IMR-90 (cell line): ENCODE results near the gene PARVG. TPM values are rescaled to one million over a fixed set of nuclear protein-coding genes. Genes with fewer than 3 reads are reported as not detected.

Experiments used
- ATAC-seq: fragments of 200-7000 bp; cut with Tn5 transposase; 2 replicates; pipeline ENCODE4 v1.9.1; 2020; ENCODE audit warnings: low read depth, mild to moderate bottlenecking, moderate library complexity
- BruUV-seq: library from RNA; stranded (reverse); fragments of 400-500 nt; replicated peaks from 2 replicates; lab custom pipeline; 2021; lab: Mats Ljungman, UMichigan
- CTCF ChIA-PET: fragments of 300-600 bp; formaldehyde crosslinking; extraction: SDS; loops from one replicate; lab custom pipeline; 2021; ENCODE audit warnings: antibody characterized with exemption; lab: Yijun Ruan, JAX
- POLR2A ChIA-PET: fragments of 300-600 bp; sonication (Branson Sonifier 250); formaldehyde crosslinking; loops from one replicate; lab custom pipeline; 2022; ENCODE audit warnings: antibody characterized with exemption; ENCODE audit not compliant: unreplicated experiment; lab: Charles Lee
- DNase-seq: peaks from one replicate; pipeline ENCODE4 v3.0.0; 2013
- H2AFZ ChIP-seq: replicated peaks from 2 replicates; pipeline ENCODE3; 2013; ENCODE audit warnings: low read length, mild to moderate bottlenecking; ENCODE audit not compliant: poor library complexity
- H2AK5ac ChIP-seq: 2 replicates; pipeline ENCODE4 v1.6.1; 2013; ENCODE audit warnings: low read depth, low read length, inconsistent platforms
- H2AK9ac ChIP-seq: replicated peaks from 2 replicates; pipeline ENCODE3; 2013; ENCODE audit warnings: mild to moderate bottlenecking, low read depth, low read length, moderate library complexity; ENCODE audit not compliant: poor library complexity
- H2BK120ac ChIP-seq: 2 replicates; pipeline ENCODE4 v1.6.1; 2013; ENCODE audit warnings: low read depth, low read length, inconsistent platforms
- H2BK15ac ChIP-seq: 3 replicates; pipeline ENCODE4 v1.6.1; 2013; ENCODE audit warnings: low read depth, low read length, inconsistent platforms
- H2BK20ac ChIP-seq: 2 replicates; pipeline ENCODE4 v1.6.1; 2013; ENCODE audit warnings: low read depth, mild to moderate bottlenecking, inconsistent platforms, low read length, moderate library complexity
- H2BK5ac ChIP-seq: 2 replicates; pipeline ENCODE4 v1.6.1; 2013; ENCODE audit warnings: mild to moderate bottlenecking, low read depth, low read length, inconsistent platforms; ENCODE audit not compliant: poor library complexity, severe bottlenecking
- H3K14ac ChIP-seq: replicated peaks from 2 replicates; pipeline ENCODE4 v1.6.1; 2013; ENCODE audit warnings: low read depth, low read length, inconsistent platforms
- H3K18ac ChIP-seq: 2 replicates; pipeline ENCODE4 v1.6.1; 2013; ENCODE audit warnings: low read depth, low read length, control low read depth
- H3K23ac ChIP-seq: 2 replicates; pipeline ENCODE4 v1.6.1; 2013; ENCODE audit warnings: low read depth, low read length, inconsistent platforms
- H3K27ac ChIP-seq: 2 replicates; pipeline ENCODE4 v1.5.1; 2013; ENCODE audit warnings: mild to moderate bottlenecking, control low read depth, low read length; ENCODE audit not compliant: insufficient read depth
- H3K27me3 ChIP-seq: 2 replicates; pipeline ENCODE4 v1.6.1; 2013; ENCODE audit warnings: low read length; ENCODE audit not compliant: control insufficient read depth, insufficient read depth
- H3K36me3 ChIP-seq: 2 replicates; pipeline ENCODE4 v1.6.1; 2013; ENCODE audit warnings: low read length, mixed read lengths; ENCODE audit not compliant: control insufficient read depth, insufficient read depth
- H3K4ac ChIP-seq: 2 replicates; pipeline ENCODE4 v1.6.1; 2013; ENCODE audit warnings: low read depth, low read length, inconsistent platforms
- H3K4me1 ChIP-seq: 2 replicates; pipeline ENCODE4 v1.6.1; 2013; ENCODE audit warnings: low read length, mixed read lengths; ENCODE audit not compliant: control insufficient read depth, insufficient read depth
- H3K4me2 ChIP-seq: 2 replicates; pipeline ENCODE4 v1.6.1; 2013; ENCODE audit warnings: low read depth, mild to moderate bottlenecking, control low read depth, low read length, moderate library complexity
- H3K4me3 ChIP-seq: 2 replicates; pipeline ENCODE4 v1.5.1; 2013; ENCODE audit warnings: low read depth, mild to moderate bottlenecking, control low read depth, low read length, moderate library complexity; ENCODE audit not compliant: insufficient read depth
- H3K56ac ChIP-seq: 2 replicates; pipeline ENCODE4 v1.6.1; 2013; ENCODE audit warnings: low read length, inconsistent platforms; ENCODE audit not compliant: insufficient read depth; ENCODE audit errors: extremely low read depth
- H3K79me1 ChIP-seq, 2 experiments: 2 replicates each; pipeline ENCODE4 v1.6.1; 2013; ENCODE audit warnings: low read length in 2 of 2, inconsistent platforms in 1 of 2, low read depth in 1 of 2
- H3K9ac ChIP-seq: 2 replicates; pipeline ENCODE4 v1.6.1; 2013; ENCODE audit warnings: low read depth, low read length, control low read depth
- H3K9me1 ChIP-seq: 2 replicates; pipeline ENCODE4 v1.6.1; 2013; ENCODE audit warnings: low read length, inconsistent platforms; ENCODE audit not compliant: insufficient read depth
- H3K9me3 ChIP-seq: 2 replicates; pipeline ENCODE4 v1.6.1; 2013; ENCODE audit warnings: low read length; ENCODE audit not compliant: control insufficient read depth, insufficient read depth
- H4K20me1 ChIP-seq: 2 replicates; pipeline ENCODE4 v1.6.1; 2013; ENCODE audit warnings: low read length, inconsistent platforms; ENCODE audit not compliant: insufficient read depth
- H4K5ac ChIP-seq: 2 replicates; pipeline ENCODE4 v1.6.1; 2013; ENCODE audit warnings: mild to moderate bottlenecking, low read depth, low read length, control low read depth
- H4K8ac ChIP-seq, 2 experiments: 2 replicates each; pipeline ENCODE4 v1.6.1; 2013; ENCODE audit warnings: low read depth in 2 of 2, low read length in 2 of 2, control low read depth in 1 of 2, inconsistent platforms in 1 of 2
- H4K91ac ChIP-seq: 2 replicates; pipeline ENCODE4 v1.6.1; 2013; ENCODE audit warnings: low read depth, low read length, inconsistent platforms; ENCODE audit not compliant: insufficient read depth
- BHLHE40 ChIP-seq: fragments of 150-350 bp; IDR thresholded peaks from 2 replicates; pipeline ENCODE4 v1.6.1; 2016; ENCODE audit warnings: mild to moderate bottlenecking, low read depth, low read length
- CEBPB ChIP-seq: IDR thresholded peaks from 2 replicates; pipeline ENCODE4 v1.6.1; 2012; ENCODE audit warnings: low read depth, low read length, improper control_type of control experiment
- CHD1 ChIP-seq: IDR thresholded peaks from 2 replicates; pipeline ENCODE4 v1.6.1; 2012; ENCODE audit warnings: low read depth, low read length, improper control_type of control experiment
- FOS ChIP-seq: fragments of 150-350 bp; IDR thresholded peaks from 2 replicates; pipeline ENCODE4 v1.6.1; 2016; ENCODE audit warnings: low read depth, low read length
- MAFK ChIP-seq: IDR thresholded peaks from 2 replicates; pipeline ENCODE4 v1.6.1; 2012; ENCODE audit warnings: low read depth, low read length, improper control_type of control experiment
- MAZ ChIP-seq: IDR thresholded peaks from 2 replicates; pipeline ENCODE4 v1.6.1; 2012; ENCODE audit warnings: low read depth, mild to moderate bottlenecking, low read length, improper control_type of control experiment, moderate library complexity, borderline replicate concordance
- MXI1 ChIP-seq: IDR thresholded peaks from 2 replicates; pipeline ENCODE4 v1.6.1; 2012; ENCODE audit warnings: low read depth, mild to moderate bottlenecking, low read length, moderate library complexity, borderline replicate concordance
- NFE2L2 ChIP-seq: fragments of 150-350 bp; IDR thresholded peaks from 2 replicates; pipeline ENCODE4 v1.6.1; 2016; ENCODE audit warnings: low read depth, mild to moderate bottlenecking, low read length
- POLR2A ChIP-seq: IDR thresholded peaks from 2 replicates; pipeline ENCODE4 v1.6.1; 2012; ENCODE audit warnings: mild to moderate bottlenecking, low read depth, low read length
- RAD21 ChIP-seq: IDR thresholded peaks from 2 replicates; pipeline ENCODE4 v1.6.1; 2012; ENCODE audit warnings: low read length, improper control_type of control experiment
- RCOR1 ChIP-seq: IDR thresholded peaks from 2 replicates; pipeline ENCODE4 v1.6.1; 2012; ENCODE audit warnings: mild to moderate bottlenecking, low read length, improper control_type of control experiment; ENCODE audit not compliant: insufficient replicate concordance
- RFX5 ChIP-seq: IDR thresholded peaks from 2 replicates; pipeline ENCODE4 v1.8.0; 2012; ENCODE audit warnings: low read depth, mild to moderate bottlenecking, low read length, moderate library complexity
- SMC3 ChIP-seq: fragments of 150-350 bp; IDR thresholded peaks from 2 replicates; pipeline ENCODE4 v1.6.1; 2016; ENCODE audit warnings: low read depth, mild to moderate bottlenecking, antibody characterized with exemption, low read length, moderate library complexity
- WGBS, 2 experiments: methylation state at CpG; one replicate each; pipeline versions ENCODE4 v1.1.5 to v1.1.7; 2013; ENCODE audit warnings: missing lambda C conversion rate in 2 of 2; ENCODE audit not compliant: insufficient read length in 1 of 2; ENCODE audit errors: extremely low coverage in 2 of 2; 5-methylcytosine and 5-hydroxymethylcytosine counted together
- dilution Hi-C: fragments of 300-500 bp; cut with HindIII; formaldehyde crosslinking; loops from one replicate; pipeline ENCODE4 v1.14.3; 2018; ENCODE audit warnings: low sequenced_read_pairs; ENCODE audit not compliant: unreplicated experiment
- in situ Hi-C: fragments of 300-500 bp; cut with MboI; formaldehyde crosslinking; loops from 3 replicates; pipeline ENCODE4 v1.14.3; 2019; ENCODE audit warnings: low sequenced_read_pairs, inconsistent platforms, mixed read lengths
- intact Hi-C: fragments of 100-400 bp; cut with micrococcal nuclease; formaldehyde crosslinking; loops from 2 replicates; pipeline ENCODE4 v1.10.0; 2022
- polyA plus RNA-seq, 3 experiments: library from polyadenylated mRNA; depleted of rRNA; stranded (reverse); fragments of >200 nt; gene quantifications; 2 replicates each; pipeline ENCODE4 v1.2.3, GENCODE V29; 2012; ENCODE audit warnings: low replicate concordance in 1 of 3
- total RNA-seq: library from RNA; depleted of rRNA; stranded (reverse); fragments of >200 nt; gene quantifications from 2 replicates; pipeline ENCODE4 v1.2.3, GENCODE V29; 2012
- TF ChIP-seq, protein P1 (sequence below): fragments of 150-350 bp; IDR thresholded peaks from 2 replicates; pipeline ENCODE4 v1.6.1; 2017; ENCODE audit warnings: mild to moderate bottlenecking, antibody characterized with exemption, low read length, low read depth
- TF ChIP-seq, protein P2 (sequence below): conservative IDR thresholded peaks from 2 replicates; pipeline ENCODE4 v1.5.1; 2012; ENCODE audit warnings: mild to moderate bottlenecking, low read depth, low read length, improper control_type of control experiment
- TF ChIP-seq, protein P3 (sequence below): fragments of 150-350 bp; IDR thresholded peaks from 2 replicates; pipeline ENCODE4 v1.6.1; 2016; ENCODE audit warnings: low read depth, mild to moderate bottlenecking, low read length, moderate library complexity, borderline replicate concordance

Gene PARVG
- total and polyA plus RNA-seq, 2 of the 4 experiments (the other 2 are of a cell fraction): not detected

DNA sequence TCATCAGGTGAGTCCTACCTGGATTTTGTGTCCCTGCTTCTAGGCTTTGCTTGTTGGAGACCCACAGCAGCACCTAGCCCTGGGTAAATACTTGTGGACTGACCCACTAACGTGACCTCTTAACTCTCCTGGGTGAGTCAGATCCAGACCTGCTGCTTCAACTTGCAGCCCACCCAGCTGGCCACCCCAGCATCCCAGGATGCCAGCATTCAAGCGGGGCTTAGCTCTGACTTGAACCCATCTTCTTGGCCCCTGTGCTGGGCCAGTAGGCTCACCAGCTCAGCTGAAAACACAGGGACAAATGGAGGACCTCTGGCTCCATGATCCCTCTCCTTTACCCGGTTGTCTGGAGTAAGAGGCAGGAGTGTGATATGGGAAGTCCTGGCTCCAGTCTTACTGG lies 33.5 kb downstream of the PARVG start:
- Histone ChIP-seq H3K9me1 (no peaks in the 10 kb centered on the region), H2AK9ac (no peak overlapping the region), H3K23ac (no peak overlapping the region), H4K20me1 (no peaks in the 10 kb centered on the region), H3K9ac (no peak overlapping the region), H2BK20ac (no peak overlapping the region), H3K9me3 (peaks cover 8% of the 10 kb centered on the region), H2AK5ac (no peak overlapping the region), H3K4ac (no peak overlapping the region), H3K4me1 (peaks cover 10% of the 10 kb centered on the region; the same call in 1 of the 2 replicates), H3K27me3 (peaks cover 7% of the 10 kb centered on the region), H2BK15ac (no peak overlapping the region), H4K8ac (no peak overlapping the region), H3K36me3 (no peaks in the 10 kb centered on the region), H3K56ac (no peak overlapping the region), H2BK5ac (no peak overlapping the region), H3K4me3 (no peak overlapping the region), H3K14ac (no peak overlapping the region), H3K27ac (no peak overlapping the region), H3K79me1 (no peaks in the 10 kb centered on the region), H4K91ac (no peak overlapping the region), H2BK120ac (no peak overlapping the region), H3K18ac (no peak overlapping the region), H4K5ac (no peak overlapping the region), H2AFZ (no peak overlapping the region), H3K4me2 (no peak overlapping the region)
- in situ Hi-C loops (no loop called here), intact Hi-C loops (no loop called here), dilution Hi-C loops (no loop called here)
- ATAC-seq (no peak), DNase-seq (no peak)
- 83% methylated on average over 1 of the region's 3 CpGs; no CpG with 5 or more reads in 1 of the 2 experiments for whole genome bisulfite sequencing, 2 experiments
- BruUV-seq: no TSS peak
- TF ChIP-seq MXI1 (no peak), RCOR1 (no peak), MAFK (no peak), RAD21 (no peak), MAZ (no peak), RFX5 (no peak), BHLHE40 (no peak), POLR2A (no peak), NFE2L2 (no peak), SMC3 (no peak), CHD1 (no peak), FOS (no peak), CEBPB (no peak)
- TF ChIP-seq, protein P1, sequence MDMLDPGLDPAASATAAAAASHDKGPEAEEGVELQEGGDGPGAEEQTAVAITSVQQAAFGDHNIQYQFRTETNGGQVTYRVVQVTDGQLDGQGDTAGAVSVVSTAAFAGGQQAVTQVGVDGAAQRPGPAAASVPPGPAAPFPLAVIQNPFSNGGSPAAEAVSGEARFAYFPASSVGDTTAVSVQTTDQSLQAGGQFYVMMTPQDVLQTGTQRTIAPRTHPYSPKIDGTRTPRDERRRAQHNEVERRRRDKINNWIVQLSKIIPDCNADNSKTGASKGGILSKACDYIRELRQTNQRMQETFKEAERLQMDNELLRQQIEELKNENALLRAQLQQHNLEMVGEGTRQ: no peak
- TF ChIP-seq, protein P2, sequence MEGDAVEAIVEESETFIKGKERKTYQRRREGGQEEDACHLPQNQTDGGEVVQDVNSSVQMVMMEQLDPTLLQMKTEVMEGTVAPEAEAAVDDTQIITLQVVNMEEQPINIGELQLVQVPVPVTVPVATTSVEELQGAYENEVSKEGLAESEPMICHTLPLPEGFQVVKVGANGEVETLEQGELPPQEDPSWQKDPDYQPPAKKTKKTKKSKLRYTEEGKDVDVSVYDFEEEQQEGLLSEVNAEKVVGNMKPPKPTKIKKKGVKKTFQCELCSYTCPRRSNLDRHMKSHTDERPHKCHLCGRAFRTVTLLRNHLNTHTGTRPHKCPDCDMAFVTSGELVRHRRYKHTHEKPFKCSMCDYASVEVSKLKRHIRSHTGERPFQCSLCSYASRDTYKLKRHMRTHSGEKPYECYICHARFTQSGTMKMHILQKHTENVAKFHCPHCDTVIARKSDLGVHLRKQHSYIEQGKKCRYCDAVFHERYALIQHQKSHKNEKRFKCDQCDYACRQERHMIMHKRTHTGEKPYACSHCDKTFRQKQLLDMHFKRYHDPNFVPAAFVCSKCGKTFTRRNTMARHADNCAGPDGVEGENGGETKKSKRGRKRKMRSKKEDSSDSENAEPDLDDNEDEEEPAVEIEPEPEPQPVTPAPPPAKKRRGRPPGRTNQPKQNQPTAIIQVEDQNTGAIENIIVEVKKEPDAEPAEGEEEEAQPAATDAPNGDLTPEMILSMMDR: no peak
- TF ChIP-seq, protein P3, sequence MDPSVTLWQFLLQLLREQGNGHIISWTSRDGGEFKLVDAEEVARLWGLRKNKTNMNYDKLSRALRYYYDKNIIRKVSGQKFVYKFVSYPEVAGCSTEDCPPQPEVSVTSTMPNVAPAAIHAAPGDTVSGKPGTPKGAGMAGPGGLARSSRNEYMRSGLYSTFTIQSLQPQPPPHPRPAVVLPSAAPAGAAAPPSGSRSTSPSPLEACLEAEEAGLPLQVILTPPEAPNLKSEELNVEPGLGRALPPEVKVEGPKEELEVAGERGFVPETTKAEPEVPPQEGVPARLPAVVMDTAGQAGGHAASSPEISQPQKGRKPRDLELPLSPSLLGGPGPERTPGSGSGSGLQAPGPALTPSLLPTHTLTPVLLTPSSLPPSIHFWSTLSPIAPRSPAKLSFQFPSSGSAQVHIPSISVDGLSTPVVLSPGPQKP: no peak
- ChIA-PET CTCF (no interaction called here), POLR2A (no interaction called here)
